ENCODE measurements around the gene EFHD1. TPM values are rescaled to one million over a fixed set of nuclear protein-coding genes. Genes with fewer than 3 reads are reported as not detected.

EFHD1 gene, protein sequence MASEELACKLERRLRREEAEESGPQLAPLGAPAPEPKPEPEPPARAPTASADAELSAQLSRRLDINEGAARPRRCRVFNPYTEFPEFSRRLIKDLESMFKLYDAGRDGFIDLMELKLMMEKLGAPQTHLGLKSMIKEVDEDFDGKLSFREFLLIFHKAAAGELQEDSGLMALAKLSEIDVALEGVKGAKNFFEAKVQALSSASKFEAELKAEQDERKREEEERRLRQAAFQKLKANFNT
- total RNA-seq: 100 to 1,000 TPM in 1 of 2 donors, 10 to 100 TPM in 1; 85.8 to 236 TPM
- polyA plus RNA-seq: 100 to 1,000 TPM; 135 to 146 TPM
- long read RNA-seq, donor 1, transcript EFHD1-204 (3 exons, 1,538 nt): minor isoform, 12 of 64 reads
- long read RNA-seq, donor 1, transcript EFHD1-201 (4 exons, 2,259 nt): major isoform, 35 of 64 reads
- long read RNA-seq, donor 1, partial matches to known transcripts: 4 of 64 reads
- long read RNA-seq, donor 1, other reads (novel, unspliced or antisense): 13 of 64 reads
- long read RNA-seq, donor 2, transcript EFHD1-201 (4 exons, 2,259 nt): major isoform, 29 of 39 reads
- long read RNA-seq, donor 2, partial matches to known transcripts: 3 of 39 reads
- long read RNA-seq, donor 2, other reads (novel, unspliced or antisense): 3 of 39 reads

DNA sequence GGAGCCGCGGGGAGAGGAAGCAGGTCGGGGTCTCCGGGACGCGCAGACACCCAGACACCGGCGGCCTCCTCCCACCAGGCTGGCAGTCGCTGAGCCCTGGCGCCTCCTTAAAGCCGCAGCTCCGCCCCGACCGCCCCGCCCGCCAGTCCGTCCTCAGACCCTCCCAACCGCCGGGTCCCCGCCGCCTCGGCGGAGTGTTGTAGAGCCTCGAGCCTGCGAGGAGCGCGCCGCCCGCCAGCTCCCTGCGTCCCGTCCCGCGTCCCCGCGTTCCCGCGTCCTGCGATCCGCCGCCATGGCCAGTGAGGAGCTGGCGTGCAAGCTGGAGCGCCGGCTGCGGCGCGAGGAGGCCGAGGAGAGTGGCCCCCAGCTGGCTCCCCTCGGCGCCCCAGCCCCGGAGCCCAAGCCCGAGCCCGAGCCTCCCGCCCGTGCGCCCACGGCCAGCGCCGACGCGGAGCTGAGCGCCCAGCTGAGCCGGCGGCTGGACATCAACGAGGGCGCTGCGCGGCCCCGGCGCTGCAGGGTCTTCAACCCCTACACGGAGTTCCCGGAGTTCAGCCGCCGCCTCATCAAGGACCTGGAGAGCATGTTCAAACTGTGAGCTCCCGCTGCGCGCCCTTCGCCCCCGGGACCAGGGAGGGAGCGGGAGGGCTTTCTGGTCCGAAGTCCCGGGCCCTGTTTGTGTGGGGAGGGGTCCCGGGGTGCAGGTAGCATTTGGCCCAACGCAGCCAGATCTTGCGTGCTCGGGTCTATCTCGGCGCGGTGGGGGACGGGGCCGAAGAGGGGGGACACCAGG, at the start of gene EFHD1:
TSS of gene EFHD1 (plus strand) at position 192 of the 793 bp plus-strand sequence. CDS start at position 293, 101 bp downstream.
- no peaks in the 10 kb centered on the region for H3K27me3 ChIP-seq (ENCODE audit: control insufficient read depth in 1 of 2, insufficient read depth in 2 of 2, low read length in 1 of 2)
- peak within 1 kb of the TSS; percentile 89 for H3K4me3 ChIP-seq (ENCODE audit: low read length in 2 of 2)
- DNase-seq (peak; percentile 91 to 96), ATAC-seq (ENCODE audit: low FRiP score) (peak; percentile 92)
- H3K27ac ChIP-seq (ENCODE audit: low read depth in 1 of 2, low read length in 2 of 2): peak within 1 kb of the TSS; percentile 91 to 95
- H3K9me3 ChIP-seq (ENCODE audit: control insufficient read depth, low read length): no peaks in the 10 kb centered on the region
- H3K4me1 ChIP-seq (ENCODE audit: control insufficient read depth in 1 of 2, insufficient read depth in 2 of 2, low read length in 2 of 2): peaks cover 5% of the 10 kb centered on the region in 2 donors
- intact Hi-C loops (cut with DNase I): loop anchor here (2.0 to 5.0 kb wide), 2 partner anchors 34 to 35 kb away; no protein-coding TSS in a partner anchor
- H3K36me3 ChIP-seq (ENCODE audit: control insufficient read depth in 1 of 2, insufficient read depth in 2 of 2, low read length in 1 of 2): no peaks in the 10 kb centered on the region
- WGBS, 2 donors: 1% methylated on average over 59 to 90 of the region's 90 CpGs

DNA sequence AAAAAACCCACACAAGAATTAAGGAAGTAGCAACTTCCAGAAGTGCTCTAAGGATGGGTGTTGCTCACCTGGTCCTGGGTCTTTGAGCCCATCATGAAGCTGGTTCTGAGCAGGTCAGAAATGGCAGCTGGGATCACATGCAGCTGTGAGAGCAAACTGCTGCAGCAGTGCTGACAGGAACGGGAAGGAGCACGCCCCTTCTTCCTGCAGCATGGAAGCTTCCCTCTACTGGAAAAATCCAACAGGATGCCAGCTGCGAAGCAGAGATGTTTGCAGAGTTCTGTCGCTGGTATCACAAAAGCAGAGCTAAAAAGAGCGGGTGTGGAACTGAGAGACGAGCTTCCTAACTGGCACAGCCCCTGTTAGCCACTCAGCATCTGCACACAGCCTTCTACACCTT, 49.2 kb upstream of the EFHD1 start:
- intact Hi-C loops (cut with DNase I): no loop called here
- Histone ChIP-seq H3K4me1 (ENCODE audit: control insufficient read depth in 1 of 2, insufficient read depth in 2 of 2, low read length in 2 of 2) (no peaks in the 10 kb centered on the region), H3K27ac (ENCODE audit: low read depth in 1 of 2, low read length in 2 of 2) (no peak overlapping the region), H3K4me3 (ENCODE audit: low read length in 2 of 2) (no peak overlapping the region), H3K27me3 (ENCODE audit: control insufficient read depth in 1 of 2, insufficient read depth in 2 of 2, low read length in 1 of 2) (no peaks in the 10 kb centered on the region), H3K36me3 (ENCODE audit: control insufficient read depth in 1 of 2, insufficient read depth in 2 of 2, low read length in 1 of 2) (peaks cover 10 to 13% of the 10 kb centered on the region in 2 donors), H3K9me3 (ENCODE audit: control insufficient read depth, low read length) (no peaks in the 10 kb centered on the region)
- ATAC-seq (ENCODE audit: low FRiP score) (no peak), DNase-seq (no peak)
- 89 to 91% methylated on average over 6 of the region's 6 CpGs for WGBS, 2 donors

DNA sequence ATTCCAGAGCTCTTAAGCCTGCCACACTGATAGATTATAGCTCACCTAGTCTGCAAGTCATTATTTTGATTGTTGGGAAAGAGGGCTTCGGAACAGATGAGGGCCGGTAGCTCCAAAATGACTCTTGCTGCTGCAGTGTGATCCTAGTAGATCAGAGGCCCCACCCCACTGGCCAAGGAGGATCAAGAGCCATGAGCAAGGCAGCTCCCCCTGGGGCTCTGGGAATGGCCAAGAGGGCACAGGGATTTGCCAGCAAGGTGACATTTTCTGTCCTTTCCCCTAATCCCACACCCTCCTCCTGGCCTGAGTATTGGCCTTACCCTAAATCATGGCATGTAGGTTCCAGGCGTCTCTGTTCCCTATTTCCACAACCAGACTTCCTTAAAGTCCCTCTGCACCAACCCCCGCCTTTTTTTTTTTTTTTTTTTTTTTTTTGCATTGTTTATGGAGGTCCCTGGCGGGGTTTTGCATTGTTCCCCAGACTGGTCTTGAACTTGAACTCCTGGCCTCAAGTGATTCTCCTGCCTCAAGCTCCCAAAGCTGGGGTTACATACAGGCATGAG, 46.4 kb upstream of the EFHD1 start:
- Histone ChIP-seq H3K9me3 (ENCODE audit: control insufficient read depth, low read length) (no peaks in the 10 kb centered on the region), H3K27me3 (ENCODE audit: control insufficient read depth in 1 of 2, insufficient read depth in 2 of 2, low read length in 1 of 2) (no peaks in the 10 kb centered on the region), H3K27ac (ENCODE audit: low read depth in 1 of 2, low read length in 2 of 2) (no peak overlapping the region), H3K4me3 (ENCODE audit: low read length in 2 of 2) (no peak overlapping the region), H3K4me1 (ENCODE audit: control insufficient read depth in 1 of 2, insufficient read depth in 2 of 2, low read length in 2 of 2) (no peaks in the 10 kb centered on the region), H3K36me3 (ENCODE audit: control insufficient read depth in 1 of 2, insufficient read depth in 2 of 2, low read length in 1 of 2) (peaks cover 7 to 8% of the 10 kb centered on the region in 2 donors)
- DNase-seq: no peak
- intact Hi-C loops (cut with DNase I): no loop called here
- ATAC-seq (ENCODE audit: low FRiP score): no peak
- WGBS, 2 donors: 87 to 90% methylated on average over 5 of the region's 5 CpGs

DNA sequence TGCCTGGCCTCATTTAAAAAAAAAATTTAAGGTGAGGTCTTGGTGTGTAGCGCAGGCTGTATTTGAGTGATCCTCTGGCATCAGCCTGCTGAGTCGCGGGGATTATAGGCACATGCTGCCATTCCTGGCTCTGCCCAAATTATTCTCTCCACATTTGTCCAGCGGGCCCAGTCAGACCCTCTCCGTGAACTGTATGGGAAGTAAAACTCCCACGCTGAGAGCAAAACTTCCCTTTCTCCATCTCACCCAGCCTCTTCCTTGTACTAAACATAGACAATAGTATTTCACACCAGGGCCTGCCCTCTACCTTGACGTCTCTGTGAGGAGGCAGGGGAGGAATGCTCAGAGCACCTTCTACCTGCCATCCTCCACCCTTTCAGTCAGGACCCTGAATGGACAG, 45.9 kb upstream of the EFHD1 start:
- Histone ChIP-seq H3K4me3 (ENCODE audit: low read length in 2 of 2) (no peak overlapping the region), H3K9me3 (ENCODE audit: control insufficient read depth, low read length) (no peaks in the 10 kb centered on the region), H3K27me3 (ENCODE audit: control insufficient read depth in 1 of 2, insufficient read depth in 2 of 2, low read length in 1 of 2) (no peaks in the 10 kb centered on the region), H3K4me1 (ENCODE audit: control insufficient read depth in 1 of 2, insufficient read depth in 2 of 2, low read length in 2 of 2) (no peaks in the 10 kb centered on the region), H3K36me3 (ENCODE audit: control insufficient read depth in 1 of 2, insufficient read depth in 2 of 2, low read length in 1 of 2) (peaks cover 4 to 5% of the 10 kb centered on the region in 2 donors), H3K27ac (ENCODE audit: low read depth in 1 of 2, low read length in 2 of 2) (no peak overlapping the region)
- intact Hi-C loops (cut with DNase I): no loop called here
- ATAC-seq (ENCODE audit: low FRiP score) (peak; percentile 47), DNase-seq (no peak)
- WGBS, 2 donors: 89 to 90% methylated on average over 7 of the region's 7 CpGs

DNA sequence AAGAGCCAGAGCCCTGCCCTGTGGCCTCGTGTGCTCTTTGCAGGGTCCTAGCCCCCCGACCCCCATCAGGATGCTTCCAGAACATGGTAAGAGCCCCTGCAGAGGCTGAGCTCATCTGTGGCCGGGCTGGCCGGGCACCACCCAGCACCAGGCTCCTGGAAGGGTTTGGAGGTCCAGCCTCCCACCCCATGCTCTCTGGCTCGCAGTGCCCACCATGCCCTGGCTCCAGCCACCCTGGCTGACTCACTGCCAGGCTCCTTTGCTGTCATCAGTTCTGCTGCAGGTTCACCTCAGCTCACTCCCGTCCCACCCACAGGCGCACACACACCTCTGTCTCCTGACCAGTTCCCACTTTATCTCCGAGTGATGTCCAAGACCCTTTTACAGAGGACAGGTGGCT, 45.4 kb upstream of the EFHD1 start:
- peaks cover 0 to 3% of the 10 kb centered on the region in 2 donors for H3K36me3 ChIP-seq (ENCODE audit: control insufficient read depth in 1 of 2, insufficient read depth in 2 of 2, low read length in 1 of 2)
- no peaks in the 10 kb centered on the region for H3K4me1 ChIP-seq (ENCODE audit: control insufficient read depth in 1 of 2, insufficient read depth in 2 of 2, low read length in 2 of 2)
- no peak overlapping the region for H3K27ac ChIP-seq (ENCODE audit: low read depth in 1 of 2, low read length in 2 of 2)
- intact Hi-C loops (cut with DNase I): no loop called here
- DNase-seq (no peak), ATAC-seq (ENCODE audit: low FRiP score) (peak; percentile 42)
- no peaks in the 10 kb centered on the region for H3K9me3 ChIP-seq (ENCODE audit: control insufficient read depth, low read length)
- H3K4me3 ChIP-seq (ENCODE audit: low read length in 2 of 2): no peak overlapping the region
- 91 to 95% methylated on average over 8 of the region's 8 CpGs for WGBS, 2 donors
- H3K27me3 ChIP-seq (ENCODE audit: control insufficient read depth in 1 of 2, insufficient read depth in 2 of 2, low read length in 1 of 2): no peaks in the 10 kb centered on the region

DNA sequence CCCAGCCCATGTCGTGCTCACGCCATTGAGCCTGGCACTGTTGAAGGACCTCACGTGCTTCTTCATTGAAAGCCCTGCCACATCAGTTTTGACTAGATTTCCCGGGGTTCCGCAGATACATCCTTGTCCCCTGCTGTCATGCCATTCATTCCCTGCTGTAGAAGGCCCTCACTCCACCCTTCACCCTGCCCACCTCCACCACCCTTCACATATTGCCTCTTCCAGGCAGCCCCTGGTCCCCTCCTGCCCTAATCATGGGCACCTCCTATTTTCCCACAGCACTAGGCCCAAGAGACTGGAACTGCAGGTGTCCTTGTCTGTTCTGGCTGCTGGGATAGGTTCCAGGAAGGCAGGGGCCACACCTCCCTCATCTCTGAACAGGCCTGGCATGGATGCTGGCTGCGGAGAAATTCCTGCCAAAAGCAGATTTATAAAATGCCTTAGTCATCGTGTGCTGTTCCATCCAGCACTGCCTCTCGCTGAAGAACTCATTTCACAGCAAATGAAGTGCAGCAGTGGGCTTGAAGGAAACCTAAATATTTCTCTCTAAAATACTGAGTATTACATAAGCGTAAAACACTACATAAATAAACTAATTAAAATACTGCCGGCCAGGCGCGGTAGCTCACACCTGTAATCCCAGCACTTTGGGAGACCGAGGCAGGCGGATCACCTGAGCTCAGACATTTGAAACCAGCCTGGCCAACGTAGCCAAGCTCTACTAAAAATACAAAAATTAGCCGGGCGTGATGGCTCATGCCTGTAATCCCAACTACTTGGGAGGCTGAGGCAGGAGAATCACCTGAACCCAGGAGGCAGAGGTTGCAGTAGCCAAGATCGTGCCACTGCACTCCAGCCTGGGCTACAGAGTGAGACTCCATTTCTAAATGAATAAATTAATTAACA, 44.5 kb upstream of the EFHD1 start:
- Histone ChIP-seq H3K9me3 (ENCODE audit: control insufficient read depth, low read length) (no peaks in the 10 kb centered on the region), H3K4me3 (ENCODE audit: low read length in 2 of 2) (no peak overlapping the region), H3K27me3 (ENCODE audit: control insufficient read depth in 1 of 2, insufficient read depth in 2 of 2, low read length in 1 of 2) (no peaks in the 10 kb centered on the region), H3K27ac (ENCODE audit: low read depth in 1 of 2, low read length in 2 of 2) (peak overlapping the region in 1 of 2 donors; percentile 48), H3K36me3 (ENCODE audit: control insufficient read depth in 1 of 2, insufficient read depth in 2 of 2, low read length in 1 of 2) (peaks cover 0 to 2% of the 10 kb centered on the region in 2 donors), H3K4me1 (ENCODE audit: control insufficient read depth in 1 of 2, insufficient read depth in 2 of 2, low read length in 2 of 2) (no peaks in the 10 kb centered on the region)
- DNase-seq (peak; percentile 77 to 81), ATAC-seq (ENCODE audit: low FRiP score) (peak; percentile 77)
- intact Hi-C loops (cut with DNase I): no loop called here
- WGBS, 2 donors: 30 to 32% methylated on average over 18 of the region's 18 CpGs

DNA sequence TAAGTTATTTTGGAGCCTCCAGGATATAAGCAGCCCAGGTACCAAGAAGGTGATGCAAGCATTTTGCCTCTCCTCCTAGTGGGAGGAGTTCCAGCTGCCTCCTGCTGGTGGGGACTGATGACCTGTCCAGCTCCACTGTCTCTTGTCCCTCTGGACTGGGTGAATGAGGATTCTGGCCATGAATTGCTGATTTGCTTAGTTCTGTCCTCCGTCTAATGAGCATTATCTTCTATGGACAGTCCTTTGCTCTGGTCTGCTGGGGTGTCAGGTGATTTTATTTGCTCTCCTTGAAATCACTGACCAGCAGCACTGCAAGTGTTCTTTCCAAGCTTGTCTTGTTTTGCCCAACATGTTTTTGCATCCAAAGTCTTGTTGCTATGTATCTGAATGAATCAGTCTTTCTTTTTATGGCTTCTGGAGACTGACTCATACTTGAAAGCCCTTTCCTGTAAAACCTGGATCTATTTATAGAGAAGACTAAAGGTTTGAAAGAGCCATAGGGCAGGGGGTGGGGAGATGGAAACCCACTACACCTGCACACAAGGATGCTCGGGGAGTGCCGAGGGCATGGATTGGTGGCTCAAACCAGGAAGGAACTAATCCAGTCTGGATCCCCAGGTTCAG, 40.5 kb upstream of the EFHD1 start:
- H3K4me3 ChIP-seq (ENCODE audit: low read length in 2 of 2): no peak overlapping the region
- intact Hi-C loops (cut with DNase I): no loop called here
- ATAC-seq (ENCODE audit: low FRiP score) (no peak), DNase-seq (no peak)
- H3K4me1 ChIP-seq (ENCODE audit: control insufficient read depth in 1 of 2, insufficient read depth in 2 of 2, low read length in 2 of 2): no peaks in the 10 kb centered on the region
- 91 to 92% methylated on average over 3 of the region's 3 CpGs for WGBS, 2 donors
- no peaks in the 10 kb centered on the region for H3K36me3 ChIP-seq (ENCODE audit: control insufficient read depth in 1 of 2, insufficient read depth in 2 of 2, low read length in 1 of 2)
- no peaks in the 10 kb centered on the region for H3K27me3 ChIP-seq (ENCODE audit: control insufficient read depth in 1 of 2, insufficient read depth in 2 of 2, low read length in 1 of 2)
- H3K9me3 ChIP-seq (ENCODE audit: control insufficient read depth, low read length): no peaks in the 10 kb centered on the region
- H3K27ac ChIP-seq (ENCODE audit: low read depth in 1 of 2, low read length in 2 of 2): peak overlapping the region in 1 of 2 donors; percentile 70

Measured in aorta (tissue), 5 donors.